HG02938 (cell line): Measurements from ENCODE around the gene DENND1A.
"Not testable (repeated sequence)": the region's sequence is repeated elsewhere in the genome, so short reads cannot be mapped to it uniquely, and the experiment has no call there.

Experiments
- ATAC-seq: cut with Tn5 transposase; IDR thresholded peaks from one replicate; pipeline ENCODE4 v1.9.1; 2021; ENCODE audit warnings: mild to moderate bottlenecking, moderate library complexity; ENCODE audit not compliant: unreplicated experiment

Gene DENND1A

DNA sequence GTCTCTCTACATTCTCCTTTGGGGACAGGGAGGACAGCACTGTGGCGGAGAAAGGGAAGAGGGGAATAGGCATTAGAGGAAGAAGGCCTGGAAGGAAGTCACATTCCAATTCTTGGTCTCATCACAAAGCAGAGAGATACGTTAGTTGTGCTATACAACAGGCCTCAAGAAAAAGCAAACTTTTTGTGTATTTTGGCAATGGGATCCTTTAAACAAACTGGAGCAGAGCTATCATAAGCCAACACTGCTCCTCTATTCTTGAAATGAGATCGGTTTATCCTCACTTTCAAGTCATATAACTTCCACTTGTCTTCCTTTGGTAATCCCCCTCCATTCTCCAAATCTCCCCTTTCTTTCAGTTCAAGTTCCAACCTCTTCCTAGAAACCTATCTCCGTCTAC lies 6.5 kb downstream of the DENND1A start:
- no peak for ATAC-seq

DNA sequence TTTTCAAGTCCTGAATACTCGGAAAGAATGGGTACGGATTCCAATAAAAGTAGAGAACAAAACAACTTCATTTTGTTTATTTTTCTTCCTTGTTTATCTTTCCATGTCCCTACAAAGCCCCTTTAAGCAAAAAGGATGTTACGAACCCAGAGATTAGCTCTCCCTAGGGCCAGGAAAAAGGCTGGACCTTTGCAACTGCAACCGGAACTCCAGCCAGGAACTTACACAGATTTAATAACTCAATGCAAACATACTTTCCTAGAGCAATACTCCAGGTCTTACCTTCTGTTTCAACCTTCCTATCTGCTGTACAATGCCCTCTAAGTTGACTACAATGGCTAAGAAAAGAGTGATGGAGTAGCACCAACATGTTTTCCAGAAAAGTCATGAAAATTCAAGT lies 7.0 kb downstream of the DENND1A start:
- ATAC-seq: no peak

DNA sequence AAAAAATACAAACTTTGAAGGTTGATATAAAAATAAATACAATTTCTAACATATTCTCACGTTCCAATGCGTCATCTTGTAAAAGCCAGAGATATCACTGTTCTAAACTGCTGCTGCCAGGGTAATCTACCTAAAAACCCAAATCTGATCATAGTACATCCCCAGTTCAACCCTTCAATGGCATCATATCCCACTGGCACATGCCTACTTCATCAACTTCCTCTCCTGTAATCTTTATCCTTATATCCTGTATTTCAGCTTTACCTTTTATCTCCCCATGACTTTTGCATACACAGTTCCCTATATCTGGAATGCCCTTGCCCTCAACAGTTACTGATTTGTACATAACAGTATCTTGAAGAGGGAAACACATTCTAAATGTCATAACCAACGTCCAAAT lies 7.5 kb downstream of the DENND1A start:
- ATAC-seq: no peak

DNA sequence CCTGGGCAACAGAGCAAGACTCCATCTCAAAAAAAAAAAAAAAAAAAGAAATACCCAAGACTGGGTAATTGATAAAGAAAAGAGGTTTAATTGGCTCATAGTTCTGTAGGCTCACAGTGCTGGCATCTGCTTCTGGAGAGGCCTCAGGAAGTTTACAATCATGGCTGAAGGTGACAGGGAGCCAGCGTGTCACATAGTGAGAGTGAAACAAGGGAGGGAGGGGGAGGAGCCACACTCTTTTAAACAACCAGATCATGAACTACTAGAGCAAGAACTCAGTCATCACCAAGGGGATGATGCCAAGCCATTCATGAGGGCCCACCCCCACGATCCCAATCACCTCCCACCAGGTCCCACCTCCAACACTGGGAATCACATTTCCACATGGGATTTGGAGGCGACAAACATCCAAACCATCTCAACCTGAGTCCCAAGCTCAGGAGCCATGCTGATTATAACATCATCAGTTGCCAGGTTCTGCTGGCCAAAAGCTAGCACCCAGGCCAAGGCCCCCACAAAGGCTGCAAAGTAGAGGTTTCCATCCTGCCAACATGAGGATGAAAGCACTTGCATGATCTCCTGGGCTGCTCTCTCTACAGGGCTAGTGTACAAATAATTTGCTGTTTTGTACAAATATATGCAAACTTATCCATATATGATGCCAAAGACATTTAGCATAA lies 15.3 kb downstream of the DENND1A start:
- no peak for ATAC-seq

DNA sequence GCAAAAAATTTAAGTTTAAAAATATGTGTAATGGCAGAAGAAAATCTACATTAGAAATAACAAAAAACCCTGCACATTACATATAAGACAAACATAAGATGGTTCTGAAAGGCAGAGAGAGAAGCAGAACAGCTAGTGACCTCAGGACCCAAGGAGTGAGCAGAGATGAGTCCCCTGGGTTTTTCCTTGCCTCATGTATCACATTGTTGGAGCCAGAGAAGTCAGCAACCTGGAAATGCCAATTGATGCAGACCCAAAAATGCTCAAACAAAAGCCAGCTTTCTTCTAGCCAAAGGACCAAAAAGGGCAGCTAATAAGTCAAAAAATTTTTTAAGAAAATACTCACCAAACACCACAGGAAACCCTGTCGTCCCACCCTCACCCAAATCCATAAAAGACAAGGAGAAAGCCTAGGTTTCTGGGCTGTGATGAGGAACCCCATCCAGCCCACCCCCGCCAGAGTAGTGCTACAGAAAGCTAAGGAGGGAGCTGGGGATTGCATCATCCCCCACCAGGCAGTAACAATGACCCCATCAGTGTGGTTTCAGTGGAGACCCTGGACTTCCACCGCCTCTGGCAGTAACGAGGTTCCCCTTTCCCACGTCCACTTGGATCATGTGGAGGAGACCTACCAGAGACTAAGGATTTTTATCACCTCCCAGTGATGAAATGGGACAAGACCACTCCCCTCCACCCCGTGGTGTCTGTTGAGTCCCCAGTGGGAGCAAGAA lies 17.6 kb downstream of the DENND1A start:
- no peak for ATAC-seq

DNA sequence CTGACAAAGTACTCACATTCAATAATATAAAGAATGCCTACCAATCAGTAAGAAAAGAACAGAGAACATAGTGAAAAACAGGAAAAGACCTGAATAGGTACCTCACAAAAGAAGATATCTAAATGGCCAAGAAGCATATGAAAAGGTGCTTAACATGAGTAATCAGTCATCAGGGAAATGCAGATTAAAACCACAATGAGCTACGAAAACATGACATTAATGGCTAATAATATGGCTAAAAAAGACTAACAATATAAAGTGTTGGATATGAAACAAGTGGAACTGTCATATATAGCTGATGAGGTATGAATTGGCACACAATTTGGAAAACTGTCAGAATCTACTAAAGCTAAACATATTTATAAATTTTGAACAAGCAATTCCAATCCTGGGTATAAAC lies 18.9 kb downstream of the DENND1A start:
- no peak for ATAC-seq

DNA sequence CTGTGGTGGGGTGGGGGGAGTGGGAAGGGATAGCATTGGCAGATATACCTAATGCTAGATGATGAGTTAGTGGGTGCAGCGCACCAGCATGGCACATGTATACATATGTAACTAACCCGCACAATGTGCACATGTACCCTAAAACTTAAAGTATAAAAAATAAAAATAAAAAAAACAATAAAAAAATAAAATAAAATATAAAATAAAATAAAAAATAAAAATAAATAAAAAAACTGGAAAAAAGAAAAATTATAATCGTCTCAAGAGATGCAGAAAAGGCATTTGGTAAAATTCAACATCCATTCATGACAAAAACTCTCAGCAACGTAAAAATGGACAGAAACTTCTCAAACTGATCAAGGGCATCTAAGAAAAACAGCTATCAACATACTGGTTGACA lies 20.7 kb downstream of the DENND1A start:
- not testable (repeated sequence) for ATAC-seq

DNA sequence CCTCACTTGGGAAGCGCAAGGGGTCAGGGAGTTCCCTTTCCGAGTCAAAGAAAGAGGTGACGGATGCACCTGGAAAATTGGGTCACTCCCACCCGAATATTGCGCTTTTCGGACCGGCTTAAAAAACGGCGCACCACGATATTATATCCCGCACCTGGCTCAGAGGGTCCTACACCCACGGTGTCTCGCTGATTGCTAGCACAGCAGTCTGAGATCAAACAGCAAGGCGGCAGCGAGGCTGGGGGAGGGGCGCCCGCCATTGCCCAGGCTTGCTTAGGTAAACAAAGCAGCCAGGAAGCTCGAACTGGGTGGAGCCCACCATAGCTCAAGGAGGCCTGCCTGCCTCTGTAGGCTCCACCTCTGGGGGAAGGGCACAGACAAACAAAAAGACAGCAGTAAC lies 26.4 kb downstream of the DENND1A start:
- not testable (repeated sequence) for ATAC-seq

DNA sequence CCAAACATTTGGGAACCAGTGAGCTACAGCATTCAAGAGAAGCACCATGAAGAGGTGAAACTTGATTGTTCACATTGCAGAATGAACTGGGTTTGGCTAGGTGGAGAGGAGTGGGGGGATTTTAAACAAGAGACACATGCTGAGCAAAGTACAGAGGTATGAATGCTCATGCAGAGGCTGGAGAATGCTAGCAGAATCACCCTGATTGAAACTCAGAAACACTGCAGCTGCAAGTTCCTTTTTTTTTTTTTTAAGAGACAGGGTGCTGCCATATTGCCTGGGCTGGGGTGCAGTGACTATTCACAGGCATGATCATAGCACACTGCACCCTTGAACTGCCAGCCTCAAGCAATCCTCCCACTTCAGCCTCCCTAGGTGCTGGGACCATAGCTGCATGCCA lies 35.1 kb downstream of the DENND1A start:
- ATAC-seq: no peak

DNA sequence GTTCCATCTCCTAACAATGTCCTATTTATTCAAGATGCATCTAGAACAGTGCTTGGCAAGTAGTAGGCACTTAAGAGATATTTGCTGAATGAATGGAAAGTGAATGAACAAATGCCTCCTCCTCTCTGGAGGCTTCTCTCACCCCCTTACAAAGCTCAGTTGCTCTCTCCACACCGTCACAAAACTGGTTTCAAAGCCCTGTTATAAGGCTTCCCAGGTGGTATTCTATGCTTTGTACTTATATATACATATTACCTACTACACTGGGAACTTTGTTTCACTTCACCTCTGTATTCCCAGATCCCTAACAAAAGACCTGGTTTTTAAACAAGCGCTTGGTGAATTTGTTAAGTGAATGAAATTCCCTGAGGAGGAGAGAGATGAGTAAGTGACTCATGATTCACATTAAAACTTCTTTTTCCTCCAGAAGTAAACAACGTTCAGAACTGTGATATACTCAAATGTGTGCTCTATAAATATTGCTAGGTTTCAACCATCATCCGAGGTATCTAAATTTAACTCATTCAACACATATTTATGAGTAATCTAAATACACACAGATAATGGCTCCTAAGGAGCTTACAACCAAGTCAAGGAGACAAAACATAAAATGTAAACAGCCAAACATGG lies 36.0 kb downstream of the DENND1A start:
- no peak for ATAC-seq

DNA sequence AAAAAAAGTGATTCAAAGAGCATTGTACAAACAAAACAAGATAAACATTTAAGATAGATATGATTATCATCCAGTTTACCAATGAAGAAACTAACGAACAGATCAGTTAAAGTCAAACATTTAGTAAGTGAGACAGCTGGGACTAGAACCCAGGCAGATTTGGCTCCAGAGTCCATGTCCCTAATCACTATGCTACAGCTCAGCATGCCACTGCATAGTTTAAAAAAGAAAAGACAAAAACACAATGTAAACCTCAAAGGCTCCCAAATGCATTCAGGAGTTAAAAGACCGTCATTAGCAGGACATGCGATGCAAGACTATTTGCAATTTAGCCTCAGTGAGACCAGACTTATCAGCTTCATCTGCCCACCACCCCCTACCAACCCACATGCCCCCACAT lies 36.8 kb downstream of the DENND1A start:
- ATAC-seq: no peak

DNA sequence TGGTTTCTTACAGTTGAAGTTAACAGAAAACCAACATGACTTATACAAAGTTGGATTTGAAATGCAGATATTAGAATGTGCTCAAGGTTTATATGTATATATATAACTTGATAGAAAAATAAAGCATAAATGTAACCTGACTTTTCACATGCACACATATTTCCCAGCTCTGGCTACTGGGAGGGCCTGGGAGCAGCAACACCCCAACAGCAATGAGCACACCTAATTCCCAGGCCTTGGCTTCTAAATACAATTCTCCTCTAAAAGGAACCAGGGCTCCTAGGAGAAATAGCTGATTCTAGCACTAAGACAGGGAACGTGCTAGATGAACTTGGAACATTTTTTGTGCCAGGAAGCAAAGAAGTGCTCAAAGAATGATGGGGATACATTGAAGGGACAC lies 42.1 kb downstream of the DENND1A start:
- no peak for ATAC-seq

DNA sequence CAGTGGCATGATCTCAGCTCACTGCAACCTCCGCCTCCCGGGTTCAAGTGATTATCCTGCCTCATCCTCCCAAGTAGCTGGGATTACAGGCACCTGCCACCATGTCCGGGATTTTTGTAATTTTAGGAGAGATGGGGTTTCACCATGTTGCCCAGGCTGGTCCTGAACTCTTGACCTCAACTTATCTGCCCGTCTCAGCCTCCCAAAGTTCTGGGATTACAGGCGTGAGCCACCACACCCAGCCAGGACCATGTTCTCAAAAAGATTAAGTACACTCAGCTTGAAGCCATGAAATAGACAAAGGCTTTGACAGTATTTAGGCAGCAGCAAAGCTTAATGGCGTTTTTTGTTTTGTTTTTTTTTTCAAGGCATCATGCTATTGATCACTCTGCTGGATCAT lies 44.1 kb downstream of the DENND1A start:
- not testable (repeated sequence) for ATAC-seq

DNA sequence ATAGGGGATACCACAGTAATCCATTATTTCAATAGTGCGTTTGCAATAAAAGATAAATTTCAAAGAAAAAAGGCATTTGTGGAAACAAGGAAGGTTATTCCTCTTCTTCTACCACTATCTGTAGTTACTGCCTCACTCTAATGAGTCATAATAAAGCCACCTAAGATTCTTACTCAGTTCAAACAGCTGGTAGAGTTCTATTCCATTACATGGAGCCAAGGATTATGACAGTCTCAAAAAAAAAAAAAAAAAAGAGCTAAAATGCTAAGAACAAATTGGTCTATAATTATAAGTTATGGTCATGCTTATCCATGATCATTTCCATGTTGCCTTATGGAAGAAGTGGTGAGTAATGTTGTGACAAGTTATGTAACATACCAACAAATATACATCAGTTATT lies 46.3 kb downstream of the DENND1A start:
- no peak for ATAC-seq

DNA sequence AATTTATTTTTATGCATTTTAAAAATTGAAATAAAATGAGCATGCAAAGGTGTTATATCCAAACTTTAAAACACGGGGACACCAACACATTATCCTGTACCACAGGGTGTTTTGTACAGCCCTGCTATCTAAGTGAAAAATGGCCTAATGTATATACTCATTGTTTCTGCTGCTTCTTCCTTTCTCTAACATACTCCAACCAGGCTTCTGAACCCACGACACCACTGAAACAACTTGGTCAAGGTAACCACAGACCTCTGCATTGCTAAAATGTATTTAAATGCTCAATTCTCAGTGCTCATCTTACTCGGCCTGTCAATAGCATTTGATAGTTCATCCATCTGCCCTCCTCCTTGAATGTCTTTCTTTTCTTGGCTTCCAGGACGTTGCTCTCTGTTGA lies 48.3 kb downstream of the DENND1A start:
- ATAC-seq: no peak

DNA sequence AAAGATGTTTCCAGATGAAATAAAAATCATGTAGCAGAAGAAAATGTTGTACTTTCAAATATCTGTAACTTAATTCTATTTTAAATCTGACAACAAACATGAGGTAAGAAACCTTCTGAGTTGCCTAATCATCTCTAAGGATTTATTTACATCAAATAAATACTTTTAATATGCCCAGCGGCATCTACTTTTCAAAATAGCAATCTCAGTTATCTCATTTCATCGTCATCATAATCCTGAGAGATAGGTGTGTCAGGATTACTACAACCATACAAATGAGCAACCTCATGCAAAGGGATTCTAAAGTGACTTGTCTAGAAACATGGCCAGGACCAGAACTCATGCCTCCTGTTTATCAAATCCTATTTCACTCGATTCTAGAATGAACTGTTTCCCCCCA lies 49.5 kb downstream of the DENND1A start:
- ATAC-seq: no peak

DNA sequence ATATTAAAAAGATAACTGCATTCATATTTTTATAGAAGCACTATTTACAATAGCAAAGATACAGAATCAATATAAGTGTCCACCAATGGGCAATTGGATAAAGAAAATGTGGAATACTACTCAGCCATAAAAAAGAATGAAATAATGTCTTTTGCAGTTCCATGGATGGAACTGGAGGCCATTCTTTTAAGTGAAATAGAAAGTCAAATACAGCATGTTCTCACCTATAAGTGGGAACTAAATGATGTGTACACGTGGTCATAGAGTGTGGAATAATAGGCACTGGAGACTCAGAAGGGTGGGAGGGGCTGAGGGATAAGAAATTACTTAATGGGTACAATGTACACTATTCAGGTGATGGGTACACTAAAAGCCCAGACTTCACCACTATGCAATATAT lies 53.2 kb downstream of the DENND1A start:
- no peak for ATAC-seq

DNA sequence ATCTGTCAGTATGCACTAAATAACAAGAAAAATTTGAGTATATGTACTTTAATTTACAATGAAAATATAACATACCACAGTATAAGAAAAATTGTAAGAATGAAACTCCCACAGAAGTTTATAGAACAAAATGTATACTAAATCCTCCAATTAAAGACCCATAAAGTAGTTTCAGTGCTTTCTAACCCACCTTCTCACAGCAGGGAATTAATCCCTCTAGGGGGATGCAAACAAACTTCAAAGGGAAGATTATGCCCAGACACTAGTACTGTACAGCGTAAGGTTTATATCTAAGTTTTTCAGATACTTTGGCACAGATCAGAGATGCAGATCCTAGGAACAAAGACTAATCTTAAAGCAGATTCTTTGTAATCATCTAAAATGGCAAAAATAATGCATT lies 57.2 kb downstream of the DENND1A start:
- ATAC-seq: no peak

DNA sequence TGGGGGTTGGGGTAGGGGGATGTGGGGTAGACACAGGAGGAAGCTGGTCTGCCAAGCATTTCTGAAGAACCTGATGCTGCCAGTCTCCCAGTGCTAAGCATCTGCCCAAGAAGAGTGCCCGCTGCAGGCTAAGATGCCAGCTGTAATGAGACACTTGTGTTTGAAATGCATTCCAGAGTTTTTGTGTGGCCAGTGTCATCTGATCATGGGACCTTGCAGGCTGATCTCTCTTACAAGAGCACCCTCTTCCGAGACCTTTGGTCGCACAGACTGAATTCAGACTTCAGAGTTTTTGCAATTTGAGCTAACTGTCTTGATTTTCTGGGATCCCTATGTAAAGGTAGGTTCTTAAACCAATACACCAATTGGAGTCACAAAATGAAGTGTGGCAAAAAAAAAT lies 58.1 kb downstream of the DENND1A start:
- ATAC-seq: no peak

DNA sequence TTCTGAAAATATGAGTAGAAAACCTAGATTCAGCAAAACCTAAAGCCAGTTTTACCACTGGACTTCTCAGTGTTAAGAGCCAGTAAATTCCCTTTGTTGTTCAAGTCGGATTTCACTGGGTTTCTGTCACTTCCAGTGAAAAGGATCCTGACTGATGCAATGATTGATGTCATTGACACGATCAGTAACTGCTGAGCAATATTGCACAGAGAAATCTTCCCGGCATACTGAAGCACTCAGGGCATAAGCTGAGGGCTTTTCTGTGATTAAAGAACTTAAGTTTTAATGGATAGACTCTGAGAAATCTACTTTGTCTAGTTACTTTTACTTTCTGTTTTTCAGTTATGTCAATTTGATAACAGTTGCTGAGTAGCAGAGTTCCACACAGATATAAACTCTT lies 61.9 kb downstream of the DENND1A start:
- ATAC-seq: no peak

DNA sequence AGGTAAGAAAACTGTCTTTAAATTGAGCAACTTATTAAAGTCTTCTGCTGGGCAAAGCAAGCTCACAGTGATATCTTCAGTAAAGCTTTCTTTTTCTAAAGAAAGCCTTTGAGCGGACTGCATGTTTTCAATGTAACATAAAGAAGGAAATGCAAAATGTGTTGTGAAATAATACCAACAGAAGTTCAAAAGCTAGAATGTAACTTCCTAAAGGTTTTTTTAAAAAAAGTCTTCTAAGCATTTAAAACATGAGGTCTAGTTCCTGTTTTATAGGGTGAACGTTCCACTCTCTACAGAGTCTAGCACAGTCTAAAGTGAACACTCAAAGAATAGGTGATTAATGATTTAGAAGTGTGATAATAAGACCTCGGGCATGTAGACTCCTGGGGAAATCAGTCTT lies 62.9 kb downstream of the DENND1A start:
- no peak for ATAC-seq

DNA sequence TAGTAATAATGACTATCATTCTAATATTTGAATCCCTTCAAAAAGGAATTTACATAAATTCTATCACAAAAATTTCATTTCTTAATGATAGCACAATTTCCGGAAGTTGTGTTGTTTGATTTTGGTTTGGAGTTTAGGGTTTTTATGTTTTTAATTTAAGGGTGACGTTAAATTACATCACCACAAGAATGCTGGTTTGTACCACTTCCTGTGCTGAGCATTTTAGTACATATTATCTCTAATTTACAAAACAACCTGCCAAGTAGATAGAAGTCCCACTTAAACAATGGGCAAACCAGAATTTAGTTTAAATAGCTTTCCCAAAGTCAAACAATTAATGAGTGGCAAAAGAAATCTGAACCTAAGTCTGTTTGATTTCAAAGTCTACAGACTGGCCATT lies 63.4 kb downstream of the DENND1A start:
- no peak for ATAC-seq
